ENCODE results near the gene CACNA2D2.

DNA sequence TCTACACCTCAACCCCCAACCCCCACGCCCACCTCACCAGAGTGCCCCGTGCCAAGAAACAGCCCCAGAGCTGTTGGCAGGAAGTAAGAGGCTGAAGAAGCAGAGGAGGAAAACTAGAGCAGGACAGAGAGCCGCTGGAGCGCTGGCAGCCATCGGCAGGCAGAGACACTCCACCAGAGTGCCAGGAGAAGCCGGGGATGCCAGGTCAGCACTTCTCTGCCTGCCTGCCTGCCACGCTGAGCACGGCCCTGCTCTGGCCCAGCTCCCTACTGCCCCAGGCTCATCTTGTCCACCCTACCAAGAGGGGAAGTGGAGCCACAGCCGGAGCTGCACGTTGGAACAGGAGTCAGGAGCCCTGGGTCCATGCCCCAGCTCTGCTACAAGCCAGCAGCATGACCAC, 29.7 kb downstream of the CACNA2D2 start:
- TF ChIP-seq, protein P1, sequence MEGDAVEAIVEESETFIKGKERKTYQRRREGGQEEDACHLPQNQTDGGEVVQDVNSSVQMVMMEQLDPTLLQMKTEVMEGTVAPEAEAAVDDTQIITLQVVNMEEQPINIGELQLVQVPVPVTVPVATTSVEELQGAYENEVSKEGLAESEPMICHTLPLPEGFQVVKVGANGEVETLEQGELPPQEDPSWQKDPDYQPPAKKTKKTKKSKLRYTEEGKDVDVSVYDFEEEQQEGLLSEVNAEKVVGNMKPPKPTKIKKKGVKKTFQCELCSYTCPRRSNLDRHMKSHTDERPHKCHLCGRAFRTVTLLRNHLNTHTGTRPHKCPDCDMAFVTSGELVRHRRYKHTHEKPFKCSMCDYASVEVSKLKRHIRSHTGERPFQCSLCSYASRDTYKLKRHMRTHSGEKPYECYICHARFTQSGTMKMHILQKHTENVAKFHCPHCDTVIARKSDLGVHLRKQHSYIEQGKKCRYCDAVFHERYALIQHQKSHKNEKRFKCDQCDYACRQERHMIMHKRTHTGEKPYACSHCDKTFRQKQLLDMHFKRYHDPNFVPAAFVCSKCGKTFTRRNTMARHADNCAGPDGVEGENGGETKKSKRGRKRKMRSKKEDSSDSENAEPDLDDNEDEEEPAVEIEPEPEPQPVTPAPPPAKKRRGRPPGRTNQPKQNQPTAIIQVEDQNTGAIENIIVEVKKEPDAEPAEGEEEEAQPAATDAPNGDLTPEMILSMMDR (IDR thresholded peaks at IDR 0.05; ENCODE audit: borderline replicate concordance, extremely low read depth, low read length, poor library complexity, severe bottlenecking), result no peak
- TF ChIP-seq EZH2 (IDR thresholded peaks at IDR 0.05; ENCODE audit: borderline replicate concordance, low read depth, low read length, severe bottlenecking), result no peak

Data from DND-41 (cell line).